ENCODE results near the gene PTPRM.

The PTPRM gene

GRCh38 chr18:7662866-7663265 is 95.8 kb downstream of the PTPRM start:
- Histone ChIP-seq H3K4me3 (no peak overlapping the region), H3K4me1 (no peaks in the 10 kb centered on the region), H3K36me3 (replicated peaks) (no peaks in the 10 kb centered on the region), H3K9me3 (no peaks in the 10 kb centered on the region), H3K27me3 (ENCODE audit: low read depth) (no peaks in the 10 kb centered on the region)
- in situ Hi-C loops (cut with MboI; ENCODE audit: low sequenced_read_pairs), result no loop called here
- DNase-seq (ENCODE audit: low spot score in 2 of 2), result no peak

- Histone ChIP-seq H3K4me1 (no peaks in the 10 kb centered on the region), H3K27me3 (ENCODE audit: low read depth) (no peaks in the 10 kb centered on the region), H3K4me3 (no peak overlapping the region), H3K36me3 (replicated peaks) (no peaks in the 10 kb centered on the region), H3K9me3 (no peaks in the 10 kb centered on the region)
- no peak for DNase-seq (ENCODE audit: low spot score in 2 of 2)
- in situ Hi-C loops (cut with MboI; ENCODE audit: low sequenced_read_pairs), result no loop called here
Measured at GRCh38 chr18:7663366-7664312, 96.5 kb downstream of the PTPRM start.

- no peak for DNase-seq (ENCODE audit: low spot score in 2 of 2)
- in situ Hi-C loops (cut with MboI; ENCODE audit: low sequenced_read_pairs), result no loop called here
Measured at GRCh38 chr18:7666195-7666776, 99.2 kb downstream of the PTPRM start.

GRCh38 chr18:7668392-7668791 is 101.3 kb downstream of the PTPRM start:
- in situ Hi-C loops (cut with MboI; ENCODE audit: low sequenced_read_pairs), result no loop called here
- no peaks in the 10 kb centered on the region for H3K9me3 ChIP-seq
- no peak for DNase-seq (ENCODE audit: low spot score in 2 of 2)
- H3K4me3 ChIP-seq, result no peak overlapping the region
- H3K36me3 ChIP-seq (replicated peaks), result no peaks in the 10 kb centered on the region
- H3K4me1 ChIP-seq, result no peaks in the 10 kb centered on the region
- H3K27me3 ChIP-seq (ENCODE audit: low read depth), result no peaks in the 10 kb centered on the region

More at GRCh38 chr18:7666195-7666776, 99.2 kb downstream of the PTPRM start:
- Histone ChIP-seq H3K9me3 (no peaks in the 10 kb centered on the region), H3K36me3 (replicated peaks) (no peaks in the 10 kb centered on the region), H3K4me1 (no peaks in the 10 kb centered on the region), H3K4me3 (no peak overlapping the region), H3K27me3 (ENCODE audit: low read depth) (no peaks in the 10 kb centered on the region)

GRCh38 chr18:7669361-7669760 is 102.2 kb downstream of the PTPRM start:
- H3K4me1 ChIP-seq, result no peaks in the 10 kb centered on the region
- H3K27me3 ChIP-seq (ENCODE audit: low read depth), result no peaks in the 10 kb centered on the region
- no peaks in the 10 kb centered on the region for H3K9me3 ChIP-seq
- in situ Hi-C loops (cut with MboI; ENCODE audit: low sequenced_read_pairs), result no loop called here
- no peaks in the 10 kb centered on the region for H3K36me3 ChIP-seq (replicated peaks)
- DNase-seq (ENCODE audit: low spot score in 2 of 2), result no peak
- H3K4me3 ChIP-seq, result no peak overlapping the region

GRCh38 chr18:7671105-7671504 is 104.0 kb downstream of the PTPRM start:
- Histone ChIP-seq H3K4me3 (no peak overlapping the region), H3K4me1 (no peaks in the 10 kb centered on the region), H3K9me3 (no peaks in the 10 kb centered on the region), H3K27me3 (ENCODE audit: low read depth) (no peaks in the 10 kb centered on the region), H3K36me3 (replicated peaks) (no peaks in the 10 kb centered on the region)
- in situ Hi-C loops (cut with MboI; ENCODE audit: low sequenced_read_pairs), result no loop called here
- no peak for DNase-seq (ENCODE audit: low spot score in 2 of 2)

GRCh38 chr18:7676253-7676873 is 109.2 kb downstream of the PTPRM start:
- DNase-seq (ENCODE audit: low spot score in 2 of 2), result no peak
- Histone ChIP-seq H3K4me1 (no peaks in the 10 kb centered on the region), H3K27me3 (ENCODE audit: low read depth) (no peaks in the 10 kb centered on the region), H3K36me3 (replicated peaks) (no peaks in the 10 kb centered on the region), H3K9me3 (0 out of 2 replicates have a peak, but pooled peaks cover 4% of the 10 kb centered on the region), H3K4me3 (no peak overlapping the region)
- in situ Hi-C loops (cut with MboI; ENCODE audit: low sequenced_read_pairs), result no loop called here

GRCh38 chr18:7677001-7677400 is 109.9 kb downstream of the PTPRM start:
- Histone ChIP-seq H3K9me3 (0 out of 2 replicates have a peak, but pooled peaks cover 4% of the 10 kb centered on the region), H3K36me3 (replicated peaks) (no peaks in the 10 kb centered on the region), H3K4me3 (no peak overlapping the region), H3K27me3 (ENCODE audit: low read depth) (no peaks in the 10 kb centered on the region), H3K4me1 (no peaks in the 10 kb centered on the region)
- no peak for DNase-seq (ENCODE audit: low spot score in 2 of 2)
- in situ Hi-C loops (cut with MboI; ENCODE audit: low sequenced_read_pairs), result no loop called here

GRCh38 chr18:7677424-7677823 is 110.3 kb downstream of the PTPRM start:
- no peaks in the 10 kb centered on the region for H3K36me3 ChIP-seq (replicated peaks)
- in situ Hi-C loops (cut with MboI; ENCODE audit: low sequenced_read_pairs), result no loop called here
- H3K27me3 ChIP-seq (ENCODE audit: low read depth), result no peaks in the 10 kb centered on the region
- DNase-seq (ENCODE audit: low spot score in 2 of 2), result no peak
- H3K4me3 ChIP-seq, result no peak overlapping the region
- H3K9me3 ChIP-seq, result 0 out of 2 replicates have a peak, but pooled peaks cover 4% of the 10 kb centered on the region
- no peaks in the 10 kb centered on the region for H3K4me1 ChIP-seq

- Histone ChIP-seq H3K36me3 (replicated peaks) (no peaks in the 10 kb centered on the region), H3K9me3 (0 out of 2 replicates have a peak, but pooled peaks cover 4% of the 10 kb centered on the region), H3K4me1 (no peaks in the 10 kb centered on the region), H3K4me3 (no peak overlapping the region), H3K27me3 (ENCODE audit: low read depth) (no peaks in the 10 kb centered on the region)
- in situ Hi-C loops (cut with MboI; ENCODE audit: low sequenced_read_pairs), result no loop called here
- DNase-seq (ENCODE audit: low spot score in 2 of 2), result no peak
Measured at GRCh38 chr18:7678389-7678788, 111.3 kb downstream of the PTPRM start.

- H3K4me3 ChIP-seq, result no peak overlapping the region
- H3K9me3 ChIP-seq, result 0 out of 2 replicates have a peak, but pooled peaks cover 4% of the 10 kb centered on the region
- DNase-seq (ENCODE audit: low spot score in 2 of 2), result no peak
- in situ Hi-C loops (cut with MboI; ENCODE audit: low sequenced_read_pairs), result no loop called here
- H3K36me3 ChIP-seq (replicated peaks), result no peaks in the 10 kb centered on the region
- H3K27me3 ChIP-seq (ENCODE audit: low read depth), result no peaks in the 10 kb centered on the region
- H3K4me1 ChIP-seq, result no peaks in the 10 kb centered on the region
Measured at GRCh38 chr18:7678801-7679200, 111.7 kb downstream of the PTPRM start.

GRCh38 chr18:7681298-7681697 is 114.2 kb downstream of the PTPRM start:
- in situ Hi-C loops (cut with MboI; ENCODE audit: low sequenced_read_pairs), result no loop called here
- no peaks in the 10 kb centered on the region for H3K36me3 ChIP-seq (replicated peaks)
- no peak for DNase-seq (ENCODE audit: low spot score in 2 of 2)
- H3K4me1 ChIP-seq, result no peaks in the 10 kb centered on the region
- no peaks in the 10 kb centered on the region for H3K27me3 ChIP-seq (ENCODE audit: low read depth)
- no peak overlapping the region for H3K4me3 ChIP-seq
- 0 out of 2 replicates have a peak, but pooled peaks cover 4% of the 10 kb centered on the region for H3K9me3 ChIP-seq

GRCh38 chr18:7682321-7682720 is 115.2 kb downstream of the PTPRM start:
- no peaks in the 10 kb centered on the region for H3K4me1 ChIP-seq
- no peak for DNase-seq (ENCODE audit: low spot score in 2 of 2)
- H3K9me3 ChIP-seq, result 0 out of 2 replicates have a peak, but pooled peaks cover 4% of the 10 kb centered on the region
- H3K36me3 ChIP-seq (replicated peaks), result no peaks in the 10 kb centered on the region
- H3K4me3 ChIP-seq, result no peak overlapping the region
- in situ Hi-C loops (cut with MboI; ENCODE audit: low sequenced_read_pairs), result no loop called here
- no peaks in the 10 kb centered on the region for H3K27me3 ChIP-seq (ENCODE audit: low read depth)

- H3K9me3 ChIP-seq, result 0 out of 2 replicates have a peak, but pooled peaks cover 4% of the 10 kb centered on the region
- H3K4me1 ChIP-seq, result no peaks in the 10 kb centered on the region
- no peak for DNase-seq (ENCODE audit: low spot score in 2 of 2)
- no peak overlapping the region for H3K4me3 ChIP-seq
- in situ Hi-C loops (cut with MboI; ENCODE audit: low sequenced_read_pairs), result no loop called here
- H3K36me3 ChIP-seq (replicated peaks), result no peaks in the 10 kb centered on the region
- H3K27me3 ChIP-seq (ENCODE audit: low read depth), result no peaks in the 10 kb centered on the region
Measured at GRCh38 chr18:7683753-7684152, 116.6 kb downstream of the PTPRM start.

All from HAP-1 (cell line).